HUES64 (cell line): ENCODE data around the gene RHOV.
"Not testable (repeated sequence)": the region's sequence is repeated elsewhere in the genome, so short reads cannot be mapped to it uniquely, and the experiment has no call there.

Source experiments
- H3K27ac ChIP-seq: 2 replicates; pipeline ENCODE4 v1.7.0; 2013; ENCODE audit warnings: low read depth, low read length, inconsistent platforms
- H3K27me3 ChIP-seq: 2 replicates; pipeline ENCODE4 v1.6.1; 2013; ENCODE audit warnings: mild to moderate bottlenecking, low read length; ENCODE audit not compliant: insufficient read depth
- H3K36me3 ChIP-seq: 2 replicates; pipeline ENCODE4 v1.6.1; 2013; ENCODE audit warnings: mild to moderate bottlenecking, low read length; ENCODE audit not compliant: insufficient read depth
- H3K4me1 ChIP-seq: 2 replicates; pipeline ENCODE4 v1.6.1; 2013; ENCODE audit warnings: mild to moderate bottlenecking, low read length, moderate library complexity; ENCODE audit not compliant: insufficient read depth
- H3K4me3 ChIP-seq: 2 replicates; pipeline ENCODE4 v1.5.1; 2013; ENCODE audit warnings: mild to moderate bottlenecking, low read length, moderate library complexity
- H3K9ac ChIP-seq: 2 replicates; pipeline ENCODE4 v1.6.1; 2013; ENCODE audit warnings: mild to moderate bottlenecking, low read depth, low read length
- H3K9me3 ChIP-seq: 2 replicates; pipeline ENCODE4 v1.6.1; 2013; ENCODE audit warnings: low read depth, low read length; ENCODE audit not compliant: insufficient read depth
- WGBS: fragments of 150-250, 120-280 bp; methylation state at CpG from one replicate; pipeline ENCODE4 v1.1.7; 2013; ENCODE audit warnings: missing lambda C conversion rate; 5-methylcytosine and 5-hydroxymethylcytosine counted together

RHOV gene

GRCh38 chr15:40870716-40871115 lies 3.3 kb downstream of the RHOV start:
- Histone ChIP-seq H3K27me3 (peaks cover 14% of the 10 kb centered on the region), H3K27ac (no peak overlapping the region), H3K9me3 (no peaks in the 10 kb centered on the region), H3K9ac (no peak overlapping the region), H3K4me3 (no peak overlapping the region), H3K36me3 (no peaks in the 10 kb centered on the region), H3K4me1 (peaks cover 12% of the 10 kb centered on the region)
- 100% methylated on average over 1 of the region's 1 CpG for WGBS

GRCh38 chr15:40869686-40870085 lies 4.3 kb downstream of the RHOV start:
- Histone ChIP-seq H3K9me3 (no peaks in the 10 kb centered on the region), H3K27ac (no peak overlapping the region), H3K27me3 (peaks cover 12% of the 10 kb centered on the region), H3K4me3 (no peak overlapping the region), H3K36me3 (no peaks in the 10 kb centered on the region), H3K9ac (no peak overlapping the region), H3K4me1 (peaks cover 12% of the 10 kb centered on the region)
- WGBS, result 82% methylated on average over 5 of the region's 5 CpGs

- 96% methylated on average over 4 of the region's 4 CpGs for WGBS
- Histone ChIP-seq H3K27me3 (no peaks in the 10 kb centered on the region), H3K9ac (no peak overlapping the region), H3K36me3 (no peaks in the 10 kb centered on the region), H3K4me3 (no peak overlapping the region), H3K27ac (no peak overlapping the region), H3K4me1 (peaks cover 5% of the 10 kb centered on the region; the same call in 1 of the 2 replicates), H3K9me3 (no peaks in the 10 kb centered on the region)
These were observed 6.8 kb downstream of the RHOV start for GRCh38 chr15:40867199-40867598.

GRCh38 chr15:40863660-40864270 lies 10.3 kb downstream of the RHOV start:
- Histone ChIP-seq H3K27me3 (no peaks in the 10 kb centered on the region), H3K4me3 (no peak overlapping the region), H3K36me3 (no peaks in the 10 kb centered on the region), H3K27ac (no peak overlapping the region), H3K9ac (no peak overlapping the region), H3K4me1 (no peaks in the 10 kb centered on the region), H3K9me3 (no peaks in the 10 kb centered on the region)
- whole genome bisulfite sequencing, result 86% methylated on average over 4 of the region's 4 CpGs

- not testable (repeated sequence) for H3K4me3 ChIP-seq, H3K9me3 ChIP-seq, H3K9ac ChIP-seq, H3K27me3 ChIP-seq, H3K27ac ChIP-seq, H3K4me1 ChIP-seq
- 92% methylated on average over 4 of the region's 4 CpGs for WGBS
- H3K36me3 ChIP-seq, result peaks cover 18% of the 10 kb centered on the region
These were observed 12.9 kb downstream of the RHOV start for GRCh38 chr15:40861147-40861546.

- Histone ChIP-seq H3K9ac (no peak overlapping the region), H3K36me3 (peaks cover 36% of the 10 kb centered on the region), H3K27me3 (no peaks in the 10 kb centered on the region), H3K9me3 (no peaks in the 10 kb centered on the region), H3K4me3 (no peak overlapping the region), H3K4me1 (no peaks in the 10 kb centered on the region), H3K27ac (no peak overlapping the region)
- WGBS, result 50% methylated on average over 18 of the region's 18 CpGs
These were observed 14.7 kb downstream of the RHOV start for GRCh38 chr15:40859206-40859851.

GRCh38 chr15:40858706-40859105 lies 15.3 kb downstream of the RHOV start:
- no peaks in the 10 kb centered on the region for H3K27me3 ChIP-seq
- no peak overlapping the region for H3K9ac ChIP-seq
- H3K4me1 ChIP-seq, result no peaks in the 10 kb centered on the region
- no peak overlapping the region for H3K27ac ChIP-seq
- H3K4me3 ChIP-seq, result no peak overlapping the region
- peaks cover 42% of the 10 kb centered on the region for H3K36me3 ChIP-seq
- no peaks in the 10 kb centered on the region for H3K9me3 ChIP-seq
- WGBS, result 81% methylated on average over 10 of the region's 10 CpGs

GRCh38 chr15:40857601-40858341 lies 16.3 kb downstream of the RHOV start:
- peaks cover 51% of the 10 kb centered on the region for H3K36me3 ChIP-seq
- no peaks in the 10 kb centered on the region for H3K27me3 ChIP-seq
- no peak overlapping the region for H3K27ac ChIP-seq
- no peaks in the 10 kb centered on the region for H3K9me3 ChIP-seq
- H3K9ac ChIP-seq, result no peak overlapping the region
- H3K4me3 ChIP-seq, result no peak overlapping the region
- 54% methylated on average over 15 of the region's 15 CpGs for WGBS
- H3K4me1 ChIP-seq, result no peaks in the 10 kb centered on the region

GRCh38 chr15:40856746-40857145 lies 17.3 kb downstream of the RHOV start:
- Histone ChIP-seq H3K9ac (no peak overlapping the region), H3K9me3 (no peaks in the 10 kb centered on the region), H3K27me3 (no peaks in the 10 kb centered on the region), H3K4me3 (no peak overlapping the region), H3K36me3 (peaks cover 61% of the 10 kb centered on the region), H3K27ac (no peak overlapping the region), H3K4me1 (no peaks in the 10 kb centered on the region)
- WGBS, result 88% methylated on average over 8 of the region's 8 CpGs

- H3K4me1 ChIP-seq, result no peaks in the 10 kb centered on the region
- no peak overlapping the region for H3K27ac ChIP-seq
- no peaks in the 10 kb centered on the region for H3K27me3 ChIP-seq
- no peak overlapping the region for H3K9ac ChIP-seq
- 90% methylated on average over 12 of the region's 13 CpGs for WGBS
- peaks cover 66% of the 10 kb centered on the region for H3K36me3 ChIP-seq
- no peaks in the 10 kb centered on the region for H3K9me3 ChIP-seq
- no peak overlapping the region for H3K4me3 ChIP-seq
These were observed 18.3 kb downstream of the RHOV start for GRCh38 chr15:40855706-40856234.

- H3K36me3 ChIP-seq, result peaks cover 80% of the 10 kb centered on the region
- H3K4me1 ChIP-seq, result no peaks in the 10 kb centered on the region
- H3K27ac ChIP-seq, result no peak overlapping the region
- no peaks in the 10 kb centered on the region for H3K27me3 ChIP-seq
- no peak overlapping the region for H3K4me3 ChIP-seq
- WGBS, result 94% methylated on average over 10 of the region's 10 CpGs
- H3K9ac ChIP-seq, result no peak overlapping the region
- H3K9me3 ChIP-seq, result no peaks in the 10 kb centered on the region
These were observed 19.9 kb downstream of the RHOV start for GRCh38 chr15:40854161-40854560.
